Neural progenitor cell (in vitro differentiated cells): ENCODE data around the gene DHRS12.

Source experiments
- EZH2phosphoT487 ChIP-seq: fragments of 200-600 bp; sonication (generic); IDR thresholded peaks from 2 replicates; pipeline ENCODE4 v1.6.1; 2017; ENCODE audit warnings: antibody characterized with exemption
- TF ChIP-seq, protein P1 (sequence below): fragments of 200-600 bp; sonication (generic); IDR thresholded peaks from 2 replicates; pipeline ENCODE4 v1.5.1; 2017; ENCODE audit warnings: antibody characterized with exemption, mild to moderate bottlenecking

DNA sequence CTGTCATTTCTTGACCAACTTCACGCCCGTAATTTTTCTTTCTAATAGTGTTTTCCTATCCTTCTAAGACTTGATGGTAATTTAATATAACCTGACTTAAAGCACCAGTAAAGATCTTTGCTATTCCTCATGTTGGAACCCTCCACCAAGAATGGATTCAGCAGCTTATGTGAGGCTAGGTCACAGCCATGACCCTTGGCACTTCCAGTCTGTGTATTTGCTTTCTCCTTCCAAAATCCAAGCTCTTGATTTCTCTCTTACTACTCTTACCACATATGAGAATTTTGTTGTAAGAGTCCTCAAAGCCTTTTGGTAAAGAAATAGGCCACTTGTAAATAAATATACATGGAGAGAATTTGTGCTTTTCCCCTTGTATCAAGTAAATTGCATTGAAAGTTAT is 61.4 kb downstream of the DHRS12 start:
- TF ChIP-seq, protein P1, sequence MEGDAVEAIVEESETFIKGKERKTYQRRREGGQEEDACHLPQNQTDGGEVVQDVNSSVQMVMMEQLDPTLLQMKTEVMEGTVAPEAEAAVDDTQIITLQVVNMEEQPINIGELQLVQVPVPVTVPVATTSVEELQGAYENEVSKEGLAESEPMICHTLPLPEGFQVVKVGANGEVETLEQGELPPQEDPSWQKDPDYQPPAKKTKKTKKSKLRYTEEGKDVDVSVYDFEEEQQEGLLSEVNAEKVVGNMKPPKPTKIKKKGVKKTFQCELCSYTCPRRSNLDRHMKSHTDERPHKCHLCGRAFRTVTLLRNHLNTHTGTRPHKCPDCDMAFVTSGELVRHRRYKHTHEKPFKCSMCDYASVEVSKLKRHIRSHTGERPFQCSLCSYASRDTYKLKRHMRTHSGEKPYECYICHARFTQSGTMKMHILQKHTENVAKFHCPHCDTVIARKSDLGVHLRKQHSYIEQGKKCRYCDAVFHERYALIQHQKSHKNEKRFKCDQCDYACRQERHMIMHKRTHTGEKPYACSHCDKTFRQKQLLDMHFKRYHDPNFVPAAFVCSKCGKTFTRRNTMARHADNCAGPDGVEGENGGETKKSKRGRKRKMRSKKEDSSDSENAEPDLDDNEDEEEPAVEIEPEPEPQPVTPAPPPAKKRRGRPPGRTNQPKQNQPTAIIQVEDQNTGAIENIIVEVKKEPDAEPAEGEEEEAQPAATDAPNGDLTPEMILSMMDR = no peak
- TF ChIP-seq EZH2phosphoT487 = no peak
